NOMO-1 treated with DMSO at 0.1 percent for 48 hours (cell line): Measurements from ENCODE around the gene NUDC.

Experiments used
- DNase-seq: peaks from one replicate; lab custom pipeline; 2025; ENCODE audit not compliant: unreplicated experiment; lab: John Stamatoyannopoulos, UW

Gene NUDC

GRCh38 chr1:26950602-26951001 is 29.1 kb downstream of the NUDC start:
- no peak for DNase-seq

- DNase-seq = no peak
These were observed 29.7 kb downstream of the NUDC start for GRCh38 chr1:26951216-26951615.

GRCh38 chr1:26951821-26952497 is 30.4 kb downstream of the NUDC start:
- DNase-seq = no peak

GRCh38 chr1:26953374-26953773 is 31.8 kb downstream of the NUDC start:
- DNase-seq = no peak

- no peak for DNase-seq
These were observed 34.8 kb downstream of the NUDC start for GRCh38 chr1:26956321-26956720.

GRCh38 chr1:26957306-26957705 is 35.8 kb downstream of the NUDC start:
- DNase-seq = no peak

- no peak for DNase-seq
These were observed 37.7 kb downstream of the NUDC start for GRCh38 chr1:26959270-26959669.

- no peak for DNase-seq
These were observed 38.4 kb downstream of the NUDC start, which contains the start of gene KDF1 for GRCh38 chr1:26959722-26960624. Gene KDF1, minus strand, starts transcription at chr1:26960468. Its CDS starts 8,088 bp downstream, at chr1:26952380.

- DNase-seq = no peak
These were observed 39.1 kb downstream of the NUDC start for GRCh38 chr1:26960625-26960966.

- DNase-seq = no peak
These were observed 40.3 kb downstream of the NUDC start for GRCh38 chr1:26961826-26962225.

GRCh38 chr1:26965213-26965612 is 43.7 kb downstream of the NUDC start:
- DNase-seq = no peak

- no peak for DNase-seq
These were observed 44.1 kb downstream of the NUDC start for GRCh38 chr1:26965628-26966027.

- no peak for DNase-seq
These were observed 49.3 kb downstream of the NUDC start for GRCh38 chr1:26970810-26971209.

GRCh38 chr1:26971590-26971989 is 50.0 kb downstream of the NUDC start:
- no peak for DNase-seq

GRCh38 chr1:26972390-26972789 is 50.8 kb downstream of the NUDC start:
- no peak for DNase-seq

- no peak for DNase-seq
These were observed 51.3 kb downstream of the NUDC start for GRCh38 chr1:26972821-26973220.

GRCh38 chr1:26976621-26977510 is 55.3 kb downstream of the NUDC start:
- DNase-seq = no peak

GRCh38 chr1:26978901-26979300 is 57.4 kb downstream of the NUDC start:
- DNase-seq = no peak

GRCh38 chr1:26981146-26981846 is 59.8 kb downstream of the NUDC start:
- no peak for DNase-seq

- no peak for DNase-seq
These were observed 62.3 kb downstream of the NUDC start for GRCh38 chr1:26983863-26984262.

GRCh38 chr1:26984291-26984690 is 62.7 kb downstream of the NUDC start:
- DNase-seq = no peak
